Measurements from ENCODE around the gene CLSTN2. TPM values are rescaled to one million over a fixed set of nuclear protein-coding genes. Genes with fewer than 3 reads are reported as not detected.

CLSTN2 gene
- total and polyA plus RNA-seq, 2 of the 8 experiments (the other 6 are each of a cell fraction or from before 2014, with no cell fraction given): 0.39 to 0.52 TPM

GRCh38 chr3:140343211-140344081, 408.5 kb downstream of the CLSTN2 start:
- Histone ChIP-seq H3K23ac (ENCODE audit: insufficient read length) (no peak overlapping the region), H3K79me1 (ENCODE audit: low read depth, low read length) (no peaks in the 10 kb centered on the region), H3K4me2 (ENCODE audit: insufficient read depth in 1 of 2, low read depth in 2 of 2, low read length in 2 of 2) (no peak overlapping the region), H4K20me1 (replicated peaks in 1 of 2; ENCODE audit: control insufficient read depth in 1 of 2, insufficient read depth in 2 of 2, low read length in 2 of 2) (no peaks in the 10 kb centered on the region), H3K56ac (replicated peaks; ENCODE audit: insufficient read length, low read depth, low read length) (no peak overlapping the region), H2BK15ac (ENCODE audit: low read length) (no peak overlapping the region), H2BK120ac (replicated peaks; ENCODE audit: low read depth, low read length) (peak overlapping the region; percentile 80), H3K27me3 (replicated peaks in 1 of 4; ENCODE audit: control insufficient read depth in 3 of 4, extremely low read depth in 1 of 4, insufficient read depth in 3 of 4, low read length in 3 of 4) (no peaks in the 10 kb centered on the region), H2BK5ac (ENCODE audit: low read depth, low read length) (peak overlapping the region; percentile 89; the same call in 1 of the 2 replicates), H3K9ac (replicated peaks in 1 of 4; ENCODE audit: extremely low read depth in 1 of 4, low read depth in 3 of 4, low read length in 3 of 4) (no peak overlapping the region), H2BK12ac (ENCODE audit: low read depth, low read length) (peak overlapping the region; percentile 92), H3K18ac (ENCODE audit: extremely low read depth, low read length) (0 out of 2 replicates have a peak overlapping the region, but pooled peaks have one; percentile 53), H3K23me2 (ENCODE audit: low read depth, low read length) (no peaks in the 10 kb centered on the region), H2AK5ac (ENCODE audit: low read depth, low read length) (0 out of 2 replicates have a peak overlapping the region, but pooled peaks have one; percentile 66), H3K4me3 (ENCODE audit: extremely low read depth in 1 of 4, insufficient read depth in 2 of 4, low read depth in 3 of 4, low read length in 4 of 4) (no peak overlapping the region), H3K14ac (ENCODE audit: insufficient read length) (no peak overlapping the region), H2BK20ac (ENCODE audit: low read length) (peak overlapping the region; percentile 82), H3K9me3 (ENCODE audit: insufficient read depth in 2 of 2, low read depth in 1 of 2, low read length in 1 of 2) (no peaks in the 10 kb centered on the region), H3K4me1 (replicated peaks in 1 of 4; ENCODE audit: control insufficient read depth in 3 of 4, insufficient read depth in 4 of 4, low read length in 3 of 4) (peaks cover 5 to 16% (median 15%) of the 10 kb centered on the region in 4 experiments), H2AFZ (ENCODE audit: low read length) (no peak overlapping the region), H4K5ac (ENCODE audit: insufficient read length, low read depth, low read length) (no peak overlapping the region), H3K27ac (ENCODE audit: low read depth, low read length) (no peak overlapping the region), H3K79me2 (ENCODE audit: control insufficient read depth in 1 of 2, insufficient read depth in 2 of 2, low read length in 2 of 2) (no peaks in the 10 kb centered on the region), H3K36me3 (ENCODE audit: control insufficient read depth in 2 of 4, insufficient read depth in 4 of 4, low read length in 3 of 4) (no peaks in the 10 kb centered on the region), H4K8ac (ENCODE audit: extremely low read depth, insufficient read depth, low read length) (no peak overlapping the region), H4K91ac (replicated peaks; ENCODE audit: insufficient read length, low read length) (peak overlapping the region; percentile 88), H3K4ac (replicated peaks; ENCODE audit: insufficient read length, low read depth, low read length) (no peak overlapping the region)
- DNase-seq (ENCODE audit: low read depth in 1 of 2, low spot score in 2 of 2) (no peak), FAIRE-seq (no peak)
- ChIA-PET CTCF (ENCODE audit: partially characterized antibody) (interaction anchor here (0.5 to 1.3 kb wide), 3 partner anchors 24 to 168 kb away, joined by 3 to 5 read pairs (median 3); no protein-coding TSS in a partner anchor), POLR2A (ENCODE audit: partially characterized antibody) (interaction anchor here (0.6 to 1.0 kb wide), 2 partner anchors 189 to 540 kb away, joined by 3 read pairs; no protein-coding TSS in a partner anchor)
- WGBS, 2 experiments (ENCODE audit: extremely low coverage in 1 of 2, insufficient coverage in 1 of 2, insufficient read length in 1 of 2, insufficient replicate concordance in 2 of 2, low coverage in 1 of 2, low lambda C conversion rate in 2 of 2, missing lambda C conversion rate in 1 of 2): 92% methylated on average over 8 of the region's 8 CpGs; no CpG with 5 or more reads in 1 of the 2 experiments
- no peak for TF ChIP-seq RBBP5 (IDR thresholded peaks at IDR 0.05; ENCODE audit: borderline replicate concordance, low read depth, low read length)
- TF ChIP-seq POLR2AphosphoS5 (IDR thresholded peaks at IDR 0.05; ENCODE audit: low read depth, low read length): no peak
- TF ChIP-seq BCL11A (IDR thresholded peaks at IDR 0.05; ENCODE audit: low read depth in 2 of 2, low read length in 2 of 2): no peak

Data from H1 (cell line).